SKM-1 (cell line): Measurements from ENCODE around the gene PHKA2.
"Not testable (repeated sequence)": the region's sequence is repeated elsewhere in the genome, so short reads cannot be mapped to it uniquely, and the experiment has no call there.

Source experiments
- DNase-seq: peaks from one replicate; lab custom pipeline; 2025; ENCODE audit not compliant: unreplicated experiment; lab: John Stamatoyannopoulos, UW

Gene PHKA2, protein sequence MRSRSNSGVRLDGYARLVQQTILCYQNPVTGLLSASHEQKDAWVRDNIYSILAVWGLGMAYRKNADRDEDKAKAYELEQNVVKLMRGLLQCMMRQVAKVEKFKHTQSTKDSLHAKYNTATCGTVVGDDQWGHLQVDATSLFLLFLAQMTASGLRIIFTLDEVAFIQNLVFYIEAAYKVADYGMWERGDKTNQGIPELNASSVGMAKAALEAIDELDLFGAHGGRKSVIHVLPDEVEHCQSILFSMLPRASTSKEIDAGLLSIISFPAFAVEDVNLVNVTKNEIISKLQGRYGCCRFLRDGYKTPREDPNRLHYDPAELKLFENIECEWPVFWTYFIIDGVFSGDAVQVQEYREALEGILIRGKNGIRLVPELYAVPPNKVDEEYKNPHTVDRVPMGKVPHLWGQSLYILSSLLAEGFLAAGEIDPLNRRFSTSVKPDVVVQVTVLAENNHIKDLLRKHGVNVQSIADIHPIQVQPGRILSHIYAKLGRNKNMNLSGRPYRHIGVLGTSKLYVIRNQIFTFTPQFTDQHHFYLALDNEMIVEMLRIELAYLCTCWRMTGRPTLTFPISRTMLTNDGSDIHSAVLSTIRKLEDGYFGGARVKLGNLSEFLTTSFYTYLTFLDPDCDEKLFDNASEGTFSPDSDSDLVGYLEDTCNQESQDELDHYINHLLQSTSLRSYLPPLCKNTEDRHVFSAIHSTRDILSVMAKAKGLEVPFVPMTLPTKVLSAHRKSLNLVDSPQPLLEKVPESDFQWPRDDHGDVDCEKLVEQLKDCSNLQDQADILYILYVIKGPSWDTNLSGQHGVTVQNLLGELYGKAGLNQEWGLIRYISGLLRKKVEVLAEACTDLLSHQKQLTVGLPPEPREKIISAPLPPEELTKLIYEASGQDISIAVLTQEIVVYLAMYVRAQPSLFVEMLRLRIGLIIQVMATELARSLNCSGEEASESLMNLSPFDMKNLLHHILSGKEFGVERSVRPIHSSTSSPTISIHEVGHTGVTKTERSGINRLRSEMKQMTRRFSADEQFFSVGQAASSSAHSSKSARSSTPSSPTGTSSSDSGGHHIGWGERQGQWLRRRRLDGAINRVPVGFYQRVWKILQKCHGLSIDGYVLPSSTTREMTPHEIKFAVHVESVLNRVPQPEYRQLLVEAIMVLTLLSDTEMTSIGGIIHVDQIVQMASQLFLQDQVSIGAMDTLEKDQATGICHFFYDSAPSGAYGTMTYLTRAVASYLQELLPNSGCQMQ

GRCh38 chrX:18983666-18984380, at the start of gene PHKA2:
PHKA2 (minus strand) TSS chrX:18984114; CDS start chrX:18983932, 182 bp downstream.
- DNase-seq: peak; percentile 4

- DNase-seq: no peak
Observed at GRCh38 chrX:19030805-19031204, 46.9 kb upstream of the PHKA2 start.

DNA sequence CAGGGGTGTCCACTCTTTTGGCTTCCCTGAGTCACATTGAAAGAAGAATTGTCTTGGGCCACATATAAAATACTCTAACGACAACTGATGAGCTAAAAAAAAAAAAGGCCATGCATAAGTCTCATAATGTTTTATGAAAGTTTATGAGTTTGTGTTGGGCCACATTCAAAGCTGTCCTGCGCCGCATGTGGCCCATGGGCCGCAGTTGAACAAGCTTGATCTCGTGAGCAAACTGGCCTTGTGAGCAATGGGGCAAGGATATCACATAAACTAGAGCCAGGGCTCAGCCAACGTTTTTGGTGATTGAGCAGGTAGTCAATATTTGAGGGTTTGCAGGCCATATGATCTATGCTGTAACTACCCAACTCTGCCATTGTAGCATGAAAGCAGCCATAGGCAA, 44.6 kb upstream of the PHKA2 start:
- no peak for DNase-seq

DNA sequence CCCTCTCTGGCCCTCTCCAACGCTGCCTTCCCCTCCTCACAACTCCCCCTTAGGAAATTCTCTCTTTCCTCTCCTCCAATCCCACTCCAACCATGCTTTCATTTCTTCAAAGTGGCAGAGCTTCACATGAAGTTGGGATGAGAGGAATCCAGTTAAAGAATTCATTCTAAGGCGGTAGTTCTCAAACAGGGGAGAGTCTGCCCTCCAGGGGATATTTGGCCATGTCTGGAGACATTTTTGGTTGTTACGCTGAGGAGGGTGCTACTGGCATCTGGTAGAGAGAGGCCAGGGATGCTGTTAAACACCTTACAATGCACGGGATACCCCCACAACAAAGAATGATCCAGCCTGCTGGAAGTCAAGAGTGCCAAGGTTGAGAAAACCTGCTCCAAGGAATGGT, 40.5 kb upstream of the PHKA2 start:
- no peak for DNase-seq

DNA sequence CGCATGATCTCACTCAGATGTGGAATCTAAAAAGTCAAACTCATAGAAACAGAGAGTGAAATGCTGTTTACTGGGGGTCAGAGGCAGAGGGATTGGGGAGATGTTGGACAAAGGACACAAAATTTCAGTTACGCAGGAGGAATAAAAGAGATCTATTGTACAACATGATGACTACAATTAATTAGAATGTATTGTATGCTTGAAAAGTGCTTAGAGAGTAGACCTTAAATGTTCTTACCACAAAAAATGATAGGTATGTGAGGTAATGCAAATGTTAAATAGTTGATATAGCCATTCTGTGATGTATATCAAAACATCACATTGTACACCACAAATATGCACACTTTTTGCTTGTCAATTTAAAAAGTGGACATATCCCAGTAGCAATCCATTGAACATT, 36.1 kb upstream of the PHKA2 start:
- no peak for DNase-seq

DNA sequence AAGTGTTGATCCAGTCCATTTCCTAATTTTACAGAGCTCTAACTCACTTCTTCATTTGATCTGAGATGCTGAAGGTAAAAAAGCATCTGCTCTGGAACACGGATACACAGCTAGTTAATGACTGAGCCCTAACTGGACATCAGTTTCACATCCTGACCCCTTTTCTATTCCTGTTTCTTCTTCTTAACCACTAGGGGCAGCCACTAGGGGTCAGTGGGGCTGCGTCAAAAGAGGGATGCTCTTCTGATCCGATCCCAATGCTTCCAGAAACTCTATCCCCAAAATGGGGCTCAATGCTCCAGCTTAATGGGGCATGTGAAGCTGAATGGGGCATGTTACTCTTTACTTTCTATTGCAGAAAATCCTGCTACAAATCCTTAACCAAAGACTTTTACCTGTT, 33.4 kb upstream of the PHKA2 start:
- no peak for DNase-seq

DNA sequence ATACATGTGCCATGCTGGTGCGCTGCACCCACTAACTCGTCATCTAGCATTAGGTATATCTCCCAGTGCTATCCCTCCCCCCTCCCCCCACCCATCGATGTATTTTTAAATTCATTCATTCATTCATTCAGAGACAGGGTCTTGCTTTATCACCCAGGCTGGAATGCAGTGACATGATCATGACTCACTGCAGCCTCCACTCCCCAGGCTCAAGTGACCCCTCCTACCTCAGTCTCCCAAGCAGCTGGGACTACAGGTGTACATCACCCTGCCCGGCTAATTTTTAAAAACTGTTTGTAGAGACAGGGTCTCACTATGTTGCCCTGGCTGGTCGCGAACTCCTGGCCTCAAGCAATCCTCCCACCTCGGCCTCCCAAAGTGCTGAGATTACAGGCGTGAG, 32.7 kb upstream of the PHKA2 start:
- DNase-seq: not testable (repeated sequence)

- DNase-seq: no peak
Observed at GRCh38 chrX:19007868-19008267, 24.0 kb upstream of the PHKA2 start.

- DNase-seq: no peak
Observed at GRCh38 chrX:19007011-19007410, 23.1 kb upstream of the PHKA2 start.

DNA sequence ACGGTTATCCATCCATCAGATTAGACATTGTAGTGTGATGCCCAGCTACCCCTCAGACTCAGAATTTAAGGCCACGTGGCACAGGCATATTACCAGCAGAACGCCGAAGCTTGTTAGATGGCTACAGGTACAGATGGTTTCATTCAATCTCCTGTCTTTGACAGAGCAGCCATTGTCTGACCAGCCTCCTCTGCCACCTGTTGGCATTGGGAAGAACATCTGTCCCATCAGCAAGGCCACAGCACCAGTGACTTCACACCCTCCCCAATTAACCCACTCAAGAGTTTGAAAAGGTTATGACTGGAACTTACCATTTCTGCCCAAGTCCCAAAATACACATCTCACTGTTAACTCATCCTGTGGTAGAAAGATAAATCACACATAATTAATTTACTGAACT, 22.0 kb upstream of the PHKA2 start:
- DNase-seq: no peak

DNA sequence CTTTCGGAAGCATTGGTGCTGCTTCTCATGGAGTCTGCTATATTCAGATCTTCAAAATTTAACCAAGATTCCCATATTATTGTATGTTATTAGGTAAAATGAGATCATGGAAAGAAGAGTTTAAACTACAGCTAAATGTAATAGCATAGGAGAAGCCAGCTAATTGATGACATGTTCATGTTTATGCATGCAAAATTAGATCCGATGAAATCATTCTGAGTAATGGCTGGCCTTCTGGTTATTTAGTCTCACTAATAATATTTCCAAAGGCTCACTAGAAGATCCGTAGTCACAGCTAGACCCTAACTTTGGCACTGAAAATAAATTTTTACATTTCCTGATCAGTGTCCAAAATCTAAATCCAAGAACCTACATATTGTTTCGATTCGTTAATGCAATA, 19.8 kb upstream of the PHKA2 start:
- no peak for DNase-seq

DNA sequence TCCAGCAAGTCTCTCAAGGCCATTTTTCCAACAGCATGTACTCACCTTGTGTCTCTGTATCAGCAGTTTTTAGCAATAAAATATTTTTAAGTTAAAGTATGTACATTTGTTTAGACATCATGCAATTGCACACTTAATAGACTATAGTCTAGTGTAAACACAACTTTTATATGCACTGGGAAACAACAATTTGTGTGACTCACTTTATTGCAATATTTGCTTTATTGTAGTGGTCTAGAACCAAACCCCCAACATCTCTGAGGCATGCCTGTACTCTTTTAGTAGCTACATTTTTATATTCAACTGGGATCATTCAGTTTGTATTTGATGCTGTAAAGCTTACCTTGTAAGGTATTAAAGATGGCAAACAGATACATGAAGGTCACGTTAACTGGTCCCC, 14.7 kb upstream of the PHKA2 start:
- no peak for DNase-seq

DNA sequence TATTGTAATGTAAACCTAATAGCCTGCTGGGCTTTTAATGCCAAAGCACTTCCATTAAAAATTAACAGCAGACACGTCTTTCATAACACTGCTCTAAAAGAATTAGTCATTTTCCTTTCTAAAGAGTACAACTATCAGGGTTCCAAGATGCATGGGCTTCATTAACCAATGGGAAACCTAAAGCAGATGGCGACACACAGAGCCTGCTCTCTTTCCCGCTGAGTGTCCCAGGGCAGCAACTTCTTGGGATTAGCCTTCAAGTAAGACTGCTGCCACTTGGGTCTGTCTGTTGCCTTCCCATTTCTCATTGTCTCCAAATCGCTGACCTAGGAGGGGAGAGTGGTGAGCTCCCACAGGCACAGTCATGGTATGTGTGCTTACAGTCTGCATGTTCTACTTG, 14.0 kb upstream of the PHKA2 start:
- DNase-seq: no peak

DNA sequence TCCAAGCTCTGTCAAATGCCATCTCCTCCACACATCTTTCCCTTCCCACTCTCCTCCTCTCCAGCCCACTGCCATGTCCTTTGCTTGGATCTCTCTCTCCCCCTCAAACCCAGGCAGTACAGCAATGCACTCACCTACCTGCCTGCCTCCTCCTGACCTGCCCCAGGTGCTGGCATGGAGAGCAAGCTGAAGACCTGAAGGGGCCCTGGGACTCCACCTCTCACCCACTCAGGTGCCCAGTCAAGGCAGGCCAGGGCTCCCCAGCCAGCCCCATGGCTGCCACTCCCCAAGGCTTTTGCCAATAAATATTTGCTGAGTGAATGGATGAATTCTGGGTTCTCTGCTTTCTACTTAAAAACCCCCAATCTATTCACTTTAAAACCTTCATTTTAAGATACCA, 12.6 kb upstream of the PHKA2 start:
- DNase-seq: no peak

DNA sequence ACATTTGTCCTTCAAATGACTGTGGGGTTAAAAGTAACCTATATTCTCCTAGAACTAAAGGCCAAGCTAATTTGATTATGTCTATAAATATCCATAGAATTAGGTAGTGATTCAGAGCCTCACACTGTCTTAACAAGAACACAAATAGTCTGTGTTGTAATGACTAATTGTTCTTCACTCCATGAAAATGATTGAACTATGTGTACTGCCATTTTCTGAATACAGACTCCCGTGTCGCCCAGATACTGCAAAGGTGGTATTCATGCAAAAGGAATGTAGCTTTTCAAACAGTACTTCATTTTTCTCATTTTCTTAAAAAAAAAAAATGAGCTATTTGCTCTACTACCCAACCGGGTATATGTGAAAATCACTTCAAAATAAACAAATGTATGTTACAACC, 11.3 kb upstream of the PHKA2 start:
- no peak for DNase-seq

GRCh38 chrX:18994713-18995112, 10.8 kb upstream of the PHKA2 start:
- DNase-seq: no peak

GRCh38 chrX:18992829-18993228, 8.9 kb upstream of the PHKA2 start:
- DNase-seq: no peak

DNA sequence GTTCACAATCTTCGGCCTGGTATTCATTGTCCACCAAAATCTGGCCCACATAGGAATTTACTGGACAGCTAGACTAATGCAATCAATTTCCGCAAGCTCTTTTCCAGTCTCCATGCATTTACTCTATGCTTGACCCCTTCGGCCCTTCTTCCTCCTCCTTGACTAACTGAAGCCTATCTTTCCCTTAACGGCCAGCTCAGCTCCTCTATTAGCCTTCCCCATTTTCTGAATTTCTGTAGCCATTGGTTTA, 1.2 kb upstream of the PHKA2 start:
- peak; percentile 5 for DNase-seq

- DNase-seq: peak; percentile 51
Observed at GRCh38 chrX:18984381-18985185, 669 bp upstream of the PHKA2 start.

- DNase-seq: no peak
Observed at GRCh38 chrX:18981124-18981807, 2.6 kb downstream of the PHKA2 start.
